OCI-LY7 (cell line): ENCODE results near the gene WIPF3.

Source experiments
- EZH2phosphoT487 ChIP-seq: fragments of 200-600 bp; sonication (generic); IDR thresholded peaks from 2 replicates; pipeline ENCODE4 v1.6.1; 2018; ENCODE audit warnings: low read depth, borderline replicate concordance, mild to moderate bottlenecking, mixed run types, antibody characterized with exemption, low read length, moderate library complexity, mixed read lengths
- TF ChIP-seq, protein P1 (sequence below): fragments of 200-600 bp; sonication (generic); conservative IDR thresholded peaks from 2 replicates; pipeline ENCODE4 v1.5.1; 2014; ENCODE audit warnings: mild to moderate bottlenecking, antibody characterized with exemption, low read length, moderate library complexity, mixed read lengths

DNA sequence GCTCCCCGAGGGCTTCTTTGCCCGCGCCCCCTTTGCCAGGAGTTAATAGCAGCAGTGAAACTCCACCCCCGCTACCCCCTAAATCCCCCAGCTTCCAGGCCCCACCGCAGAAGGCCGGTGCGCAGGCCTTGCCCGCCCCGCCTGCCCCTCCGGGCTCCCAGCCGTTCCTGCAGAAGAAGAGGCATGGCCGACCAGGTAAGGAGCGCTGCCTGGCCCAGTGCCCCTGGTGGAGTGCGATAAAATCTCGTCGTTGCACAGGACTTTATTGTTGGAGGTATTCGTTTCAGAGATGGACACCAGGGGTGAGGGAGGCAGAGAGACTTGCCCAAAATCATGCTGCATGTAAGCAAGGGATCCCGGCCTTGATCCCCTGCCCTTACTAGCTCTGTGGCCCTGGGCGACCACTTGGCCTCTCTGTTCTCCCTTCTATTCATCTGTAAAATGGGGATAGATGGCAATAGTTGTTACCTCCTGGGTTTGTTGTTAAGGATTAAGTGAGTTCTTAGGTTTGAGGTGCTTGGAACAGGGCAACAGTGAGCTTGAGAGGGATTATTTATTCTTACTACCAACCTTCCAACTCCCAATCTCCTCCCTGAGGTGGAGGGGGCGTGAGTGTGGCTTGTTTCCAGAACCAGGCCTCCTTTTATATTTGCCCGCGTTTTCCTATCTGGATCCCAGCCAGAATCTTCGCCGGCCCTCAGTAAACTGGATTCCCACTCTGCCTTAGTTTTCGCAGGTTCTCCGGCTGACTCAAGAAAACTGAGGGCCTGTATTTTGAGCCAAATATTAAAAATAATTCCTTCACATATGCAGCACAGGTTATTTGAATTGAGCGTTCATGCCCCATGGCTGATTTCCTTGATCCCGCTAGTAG lies 78.3 kb downstream of the WIPF3 start:
- TF ChIP-seq, protein P1, sequence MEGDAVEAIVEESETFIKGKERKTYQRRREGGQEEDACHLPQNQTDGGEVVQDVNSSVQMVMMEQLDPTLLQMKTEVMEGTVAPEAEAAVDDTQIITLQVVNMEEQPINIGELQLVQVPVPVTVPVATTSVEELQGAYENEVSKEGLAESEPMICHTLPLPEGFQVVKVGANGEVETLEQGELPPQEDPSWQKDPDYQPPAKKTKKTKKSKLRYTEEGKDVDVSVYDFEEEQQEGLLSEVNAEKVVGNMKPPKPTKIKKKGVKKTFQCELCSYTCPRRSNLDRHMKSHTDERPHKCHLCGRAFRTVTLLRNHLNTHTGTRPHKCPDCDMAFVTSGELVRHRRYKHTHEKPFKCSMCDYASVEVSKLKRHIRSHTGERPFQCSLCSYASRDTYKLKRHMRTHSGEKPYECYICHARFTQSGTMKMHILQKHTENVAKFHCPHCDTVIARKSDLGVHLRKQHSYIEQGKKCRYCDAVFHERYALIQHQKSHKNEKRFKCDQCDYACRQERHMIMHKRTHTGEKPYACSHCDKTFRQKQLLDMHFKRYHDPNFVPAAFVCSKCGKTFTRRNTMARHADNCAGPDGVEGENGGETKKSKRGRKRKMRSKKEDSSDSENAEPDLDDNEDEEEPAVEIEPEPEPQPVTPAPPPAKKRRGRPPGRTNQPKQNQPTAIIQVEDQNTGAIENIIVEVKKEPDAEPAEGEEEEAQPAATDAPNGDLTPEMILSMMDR: no peak
- TF ChIP-seq EZH2phosphoT487: no peak
